Measurements from ENCODE around the gene PCDHB7.
"Not testable (repeated sequence)": the region's sequence is repeated elsewhere in the genome, so short reads cannot be mapped to it uniquely, and the experiment has no call there.

PCDHB7 gene

DNA sequence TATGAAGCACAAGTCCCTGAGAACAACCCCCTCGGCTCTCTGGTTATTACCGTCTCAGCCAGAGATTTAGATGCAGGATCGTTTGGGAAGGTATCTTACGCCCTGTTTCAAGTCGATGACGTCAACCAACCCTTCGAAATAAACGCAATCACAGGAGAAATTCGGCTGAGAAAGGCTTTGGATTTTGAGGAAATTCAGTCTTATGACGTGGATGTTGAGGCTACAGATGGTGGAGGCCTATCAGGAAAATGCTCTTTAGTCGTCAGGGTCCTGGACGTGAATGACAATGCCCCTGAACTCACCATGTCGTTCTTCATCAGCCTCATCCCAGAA lies 21.5 kb upstream of the PCDHB7 start:
- Histone ChIP-seq H3K27me3 (ENCODE audit: low read depth, low read length) (no peaks in the 10 kb centered on the region), H3K27ac (ENCODE audit: low read length) (no peak overlapping the region), H2AFZ (ENCODE audit: low read depth, low read length) (no peak overlapping the region), H3K9me3 (ENCODE audit: insufficient read depth, low read length) (no peaks in the 10 kb centered on the region), H3K79me2 (ENCODE audit: low read length) (no peaks in the 10 kb centered on the region), H3K36me3 (replicated peaks; ENCODE audit: low read depth, low read length) (no peaks in the 10 kb centered on the region), H3K4me2 (ENCODE audit: low read length) (no peak overlapping the region), H4K20me1 (ENCODE audit: insufficient read depth, low read length) (no peaks in the 10 kb centered on the region), H3K9ac (ENCODE audit: low read length) (no peak overlapping the region), H3K4me3 (ENCODE audit: low read length) (no peak overlapping the region), H3K4me1 (ENCODE audit: low read length) (no peaks in the 10 kb centered on the region)
- TF ChIP-seq CTCF (IDR thresholded peaks at IDR 0.05; ENCODE audit: low read depth, low read length) (no peak), EZH2phosphoT487 (IDR thresholded peaks at IDR 0.05; ENCODE audit: low read depth) (no peak)

DNA sequence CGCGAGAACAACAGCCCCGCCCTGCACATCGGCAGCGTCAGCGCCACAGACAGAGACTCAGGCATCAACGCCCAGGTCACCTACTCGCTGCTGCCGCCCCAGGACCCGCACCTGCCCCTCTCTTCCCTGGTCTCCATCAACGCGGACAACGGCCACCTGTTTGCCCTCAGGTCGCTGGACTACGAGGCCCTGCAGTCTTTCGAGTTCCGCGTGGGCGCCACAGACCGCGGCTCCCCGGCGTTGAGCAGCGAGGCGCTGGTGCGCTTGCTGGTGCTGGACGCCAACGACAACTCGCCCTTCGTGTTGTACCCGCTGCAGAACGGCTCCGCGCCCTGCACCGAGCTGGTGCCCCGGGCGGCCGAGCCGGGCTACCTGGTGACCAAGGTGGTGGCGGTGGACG lies 20.8 kb upstream of the PCDHB7 start:
- H2AFZ ChIP-seq (ENCODE audit: low read depth, low read length); H3K27ac ChIP-seq (ENCODE audit: low read length); H3K9ac ChIP-seq (ENCODE audit: low read length); H3K4me2 ChIP-seq (ENCODE audit: low read length); H3K79me2 ChIP-seq (ENCODE audit: low read length); H3K9me3 ChIP-seq (ENCODE audit: insufficient read depth, low read length); H4K20me1 ChIP-seq (ENCODE audit: insufficient read depth, low read length); H3K36me3 ChIP-seq (replicated peaks; ENCODE audit: low read depth, low read length); H3K4me1 ChIP-seq (ENCODE audit: low read length); H3K27me3 ChIP-seq (ENCODE audit: low read depth, low read length); H3K4me3 ChIP-seq (ENCODE audit: low read length): not testable (repeated sequence)

- not testable (repeated sequence) for H3K9me3 ChIP-seq (ENCODE audit: insufficient read depth, low read length); H3K27me3 ChIP-seq (ENCODE audit: low read depth, low read length); H2AFZ ChIP-seq (ENCODE audit: low read depth, low read length); H4K20me1 ChIP-seq (ENCODE audit: insufficient read depth, low read length); H3K9ac ChIP-seq (ENCODE audit: low read length); H3K79me2 ChIP-seq (ENCODE audit: low read length); H3K4me2 ChIP-seq (ENCODE audit: low read length); H3K4me3 ChIP-seq (ENCODE audit: low read length); H3K4me1 ChIP-seq (ENCODE audit: low read length); H3K36me3 ChIP-seq (replicated peaks; ENCODE audit: low read depth, low read length); H3K27ac ChIP-seq (ENCODE audit: low read length)
Observed at GRCh38 chr5:141152096-141152495, 20.3 kb upstream of the PCDHB7 start.

GRCh38 chr5:141155540-141156374 lies 16.7 kb upstream of the PCDHB7 start:
- TF ChIP-seq CTCF (IDR thresholded peaks at IDR 0.05; ENCODE audit: low read depth, low read length) = peak; percentile 14; the same call in 1 of the 2 replicates
- no peak for TF ChIP-seq EZH2phosphoT487 (IDR thresholded peaks at IDR 0.05; ENCODE audit: low read depth)
- Histone ChIP-seq H4K20me1 (ENCODE audit: insufficient read depth, low read length) (no peaks in the 10 kb centered on the region), H2AFZ (ENCODE audit: low read depth, low read length) (no peak overlapping the region), H3K4me1 (ENCODE audit: low read length) (no peaks in the 10 kb centered on the region), H3K27ac (ENCODE audit: low read length) (no peak overlapping the region), H3K9ac (ENCODE audit: low read length) (no peak overlapping the region), H3K4me3 (ENCODE audit: low read length) (no peak overlapping the region), H3K36me3 (replicated peaks; ENCODE audit: low read depth, low read length) (no peaks in the 10 kb centered on the region), H3K9me3 (ENCODE audit: insufficient read depth, low read length) (no peaks in the 10 kb centered on the region), H3K79me2 (ENCODE audit: low read length) (no peaks in the 10 kb centered on the region), H3K27me3 (ENCODE audit: low read depth, low read length) (no peaks in the 10 kb centered on the region), H3K4me2 (ENCODE audit: low read length) (no peak overlapping the region)

- H3K9ac ChIP-seq (ENCODE audit: low read length); H3K27me3 ChIP-seq (ENCODE audit: low read depth, low read length); H3K9me3 ChIP-seq (ENCODE audit: insufficient read depth, low read length); H3K4me2 ChIP-seq (ENCODE audit: low read length); H3K4me3 ChIP-seq (ENCODE audit: low read length); H3K79me2 ChIP-seq (ENCODE audit: low read length); H3K36me3 ChIP-seq (replicated peaks; ENCODE audit: low read depth, low read length); H3K4me1 ChIP-seq (ENCODE audit: low read length); H4K20me1 ChIP-seq (ENCODE audit: insufficient read depth, low read length); H3K27ac ChIP-seq (ENCODE audit: low read length); H2AFZ ChIP-seq (ENCODE audit: low read depth, low read length): not testable (repeated sequence)
Observed at GRCh38 chr5:141157356-141157755, 15.1 kb upstream of the PCDHB7 start.

DNA sequence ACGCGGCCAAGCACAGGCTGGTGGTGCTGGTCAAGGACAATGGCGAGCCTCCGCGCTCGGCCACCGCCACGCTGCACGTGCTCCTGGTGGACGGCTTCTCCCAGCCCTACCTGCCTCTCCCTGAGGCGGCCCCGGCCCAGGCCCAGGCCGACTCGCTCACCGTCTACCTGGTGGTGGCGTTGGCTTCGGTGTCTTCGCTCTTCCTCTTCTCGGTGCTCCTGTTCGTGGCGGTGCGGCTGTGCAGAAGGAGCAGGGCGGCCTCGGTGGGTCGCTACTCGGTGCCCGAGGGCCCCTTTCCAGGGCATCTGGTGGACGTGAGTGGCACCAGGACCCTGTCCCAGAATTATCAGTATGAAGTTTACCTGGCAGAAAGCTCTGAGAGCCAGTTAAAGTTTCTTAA lies 14.5 kb upstream of the PCDHB7 start:
- H3K9ac ChIP-seq (ENCODE audit: low read length); H4K20me1 ChIP-seq (ENCODE audit: insufficient read depth, low read length); H3K79me2 ChIP-seq (ENCODE audit: low read length); H2AFZ ChIP-seq (ENCODE audit: low read depth, low read length); H3K4me2 ChIP-seq (ENCODE audit: low read length); H3K27me3 ChIP-seq (ENCODE audit: low read depth, low read length); H3K27ac ChIP-seq (ENCODE audit: low read length); H3K4me3 ChIP-seq (ENCODE audit: low read length); H3K36me3 ChIP-seq (replicated peaks; ENCODE audit: low read depth, low read length); H3K4me1 ChIP-seq (ENCODE audit: low read length); H3K9me3 ChIP-seq (ENCODE audit: insufficient read depth, low read length): not testable (repeated sequence)

- H2AFZ ChIP-seq (ENCODE audit: low read depth, low read length); H4K20me1 ChIP-seq (ENCODE audit: insufficient read depth, low read length); H3K79me2 ChIP-seq (ENCODE audit: low read length); H3K4me3 ChIP-seq (ENCODE audit: low read length); H3K4me2 ChIP-seq (ENCODE audit: low read length); H3K4me1 ChIP-seq (ENCODE audit: low read length); H3K27ac ChIP-seq (ENCODE audit: low read length); H3K9me3 ChIP-seq (ENCODE audit: insufficient read depth, low read length); H3K9ac ChIP-seq (ENCODE audit: low read length); H3K27me3 ChIP-seq (ENCODE audit: low read depth, low read length); H3K36me3 ChIP-seq (replicated peaks; ENCODE audit: low read depth, low read length): not testable (repeated sequence)
Observed at GRCh38 chr5:141174291-141175104, 2.1 kb downstream of the PCDHB7 start.

Data from OCI-LY3 (cell line).